ENCODE data around the gene FOXP1.

The FOXP1 gene

DNA sequence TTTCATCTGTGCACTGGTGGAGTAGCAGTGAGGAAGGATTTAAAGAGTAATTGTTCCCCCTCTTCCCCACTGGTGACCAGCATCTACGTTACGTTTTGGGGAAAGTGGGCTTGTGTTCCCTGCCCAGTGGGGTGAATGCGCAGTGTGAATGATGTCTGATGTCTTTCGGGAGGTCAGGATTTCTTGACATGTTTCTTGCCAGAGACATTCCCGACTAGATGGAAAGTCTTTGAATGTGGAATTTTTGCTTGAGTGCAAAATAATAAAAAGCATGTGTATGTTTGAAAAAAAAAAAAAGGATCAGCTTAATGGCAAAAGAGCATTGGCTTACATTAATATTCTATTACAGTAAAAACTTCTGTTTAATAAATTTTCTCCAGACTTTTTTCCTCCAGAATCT lies 632.2 kb downstream of the FOXP1 start:
- in situ Hi-C loops (cut with HindIII; ENCODE audit: low sequenced_read_pairs): no loop called here
- TF ChIP-seq, protein P1, sequence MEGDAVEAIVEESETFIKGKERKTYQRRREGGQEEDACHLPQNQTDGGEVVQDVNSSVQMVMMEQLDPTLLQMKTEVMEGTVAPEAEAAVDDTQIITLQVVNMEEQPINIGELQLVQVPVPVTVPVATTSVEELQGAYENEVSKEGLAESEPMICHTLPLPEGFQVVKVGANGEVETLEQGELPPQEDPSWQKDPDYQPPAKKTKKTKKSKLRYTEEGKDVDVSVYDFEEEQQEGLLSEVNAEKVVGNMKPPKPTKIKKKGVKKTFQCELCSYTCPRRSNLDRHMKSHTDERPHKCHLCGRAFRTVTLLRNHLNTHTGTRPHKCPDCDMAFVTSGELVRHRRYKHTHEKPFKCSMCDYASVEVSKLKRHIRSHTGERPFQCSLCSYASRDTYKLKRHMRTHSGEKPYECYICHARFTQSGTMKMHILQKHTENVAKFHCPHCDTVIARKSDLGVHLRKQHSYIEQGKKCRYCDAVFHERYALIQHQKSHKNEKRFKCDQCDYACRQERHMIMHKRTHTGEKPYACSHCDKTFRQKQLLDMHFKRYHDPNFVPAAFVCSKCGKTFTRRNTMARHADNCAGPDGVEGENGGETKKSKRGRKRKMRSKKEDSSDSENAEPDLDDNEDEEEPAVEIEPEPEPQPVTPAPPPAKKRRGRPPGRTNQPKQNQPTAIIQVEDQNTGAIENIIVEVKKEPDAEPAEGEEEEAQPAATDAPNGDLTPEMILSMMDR (IDR thresholded peaks at IDR 0.05; ENCODE audit: low read depth, low read length): no peak
- no peak for DNase-seq (ENCODE audit: low read depth, low spot score)
- no peak overlapping the region for H3K4me3 ChIP-seq (ENCODE audit: low read depth, low read length)

DNA sequence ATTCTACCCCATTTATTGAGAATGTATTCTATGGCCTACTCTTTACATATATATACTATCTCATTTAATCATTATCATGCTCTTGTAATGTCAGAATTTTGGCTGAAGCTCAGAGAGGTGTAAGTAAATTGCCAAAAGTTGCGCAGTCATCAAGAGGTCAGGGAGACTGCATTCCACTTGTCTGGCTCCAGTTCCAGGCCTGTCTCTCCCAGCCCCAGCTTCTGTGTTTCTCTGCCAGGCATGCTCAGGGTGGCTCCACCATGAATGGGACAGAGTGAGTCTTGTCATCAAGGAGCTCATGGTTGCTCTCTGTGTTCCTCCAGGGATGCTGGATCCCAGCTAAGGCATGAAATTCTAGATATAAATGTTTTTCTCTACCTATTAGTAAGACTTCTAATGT lies 635.9 kb downstream of the FOXP1 start:
- no peak overlapping the region for H3K4me3 ChIP-seq (ENCODE audit: low read depth, low read length)
- TF ChIP-seq, protein P1 (IDR thresholded peaks at IDR 0.05; ENCODE audit: low read depth, low read length): no peak
- DNase-seq (ENCODE audit: low read depth, low spot score): no peak
- in situ Hi-C loops (cut with HindIII; ENCODE audit: low sequenced_read_pairs): no loop called here

- no peak for DNase-seq (ENCODE audit: low read depth, low spot score)
- TF ChIP-seq, protein P1 (IDR thresholded peaks at IDR 0.05; ENCODE audit: low read depth, low read length): no peak
- in situ Hi-C loops (cut with HindIII; ENCODE audit: low sequenced_read_pairs): no loop called here
- no peak overlapping the region for H3K4me3 ChIP-seq (ENCODE audit: low read depth, low read length)
These were observed 639.6 kb downstream of the FOXP1 start for GRCh38 chr3:70943886-70944285.

DNA sequence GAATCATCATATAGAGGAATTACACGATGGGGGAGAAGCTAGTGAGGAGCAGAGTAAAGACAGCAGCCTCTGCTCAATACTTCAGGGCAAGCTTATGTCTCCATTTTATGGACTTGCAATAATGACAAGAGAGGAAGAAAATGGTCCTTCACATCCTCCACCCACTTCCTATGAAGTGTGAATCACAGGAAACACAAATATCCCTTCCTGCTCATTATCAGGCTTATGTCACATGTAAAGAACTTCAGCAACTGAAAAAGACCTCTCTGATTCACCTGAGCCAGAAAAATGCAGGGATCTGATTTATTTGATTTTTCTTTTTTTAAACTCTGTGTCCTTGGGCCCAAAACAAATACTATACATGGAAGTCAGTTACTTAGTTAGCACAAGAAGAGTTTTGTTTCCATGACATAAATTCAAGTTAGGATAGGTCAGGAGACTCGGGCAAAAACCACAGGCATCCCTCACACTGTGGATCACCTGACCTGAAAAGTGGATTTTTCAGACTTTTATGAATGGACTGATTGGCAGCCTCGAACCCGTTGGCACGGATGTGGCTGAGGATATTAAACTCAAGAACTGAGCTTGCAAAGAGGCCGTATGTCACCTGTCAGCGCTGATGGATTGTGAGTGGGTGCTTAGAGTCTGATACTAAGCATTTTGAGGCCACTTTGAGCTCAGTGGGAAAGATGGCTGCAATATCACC lies 650.3 kb downstream of the FOXP1 start:
- no peak for DNase-seq (ENCODE audit: low read depth, low spot score)
- in situ Hi-C loops (cut with HindIII; ENCODE audit: low sequenced_read_pairs): no loop called here
- no peak overlapping the region for H3K4me3 ChIP-seq (ENCODE audit: low read depth, low read length)
- TF ChIP-seq, protein P1 (IDR thresholded peaks at IDR 0.05; ENCODE audit: low read depth, low read length): no peak

DNA sequence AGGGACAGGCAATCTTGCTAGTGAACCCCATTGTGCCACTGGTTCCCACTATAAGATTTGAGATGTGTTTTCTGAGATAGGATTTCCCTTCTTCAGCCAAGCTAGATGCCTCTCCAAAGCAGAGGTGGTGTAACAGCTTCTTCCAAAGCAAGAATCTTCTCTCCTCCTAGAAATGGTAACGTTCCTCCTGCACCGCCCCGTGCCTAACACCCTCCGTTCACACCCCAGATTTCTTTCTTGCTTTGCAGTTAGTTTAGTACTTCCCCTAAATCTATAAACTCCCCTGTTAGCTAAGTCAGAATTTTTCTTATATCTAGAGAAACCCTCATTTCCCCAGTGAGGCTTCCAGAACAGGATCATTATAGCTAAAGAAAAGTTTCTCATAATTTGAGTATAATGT lies 653.5 kb downstream of the FOXP1 start:
- no peak overlapping the region for H3K4me3 ChIP-seq (ENCODE audit: low read depth, low read length)
- in situ Hi-C loops (cut with HindIII; ENCODE audit: low sequenced_read_pairs): no loop called here
- TF ChIP-seq, protein P1 (IDR thresholded peaks at IDR 0.05; ENCODE audit: low read depth, low read length): no peak
- DNase-seq (ENCODE audit: low read depth, low spot score): no peak

DNA sequence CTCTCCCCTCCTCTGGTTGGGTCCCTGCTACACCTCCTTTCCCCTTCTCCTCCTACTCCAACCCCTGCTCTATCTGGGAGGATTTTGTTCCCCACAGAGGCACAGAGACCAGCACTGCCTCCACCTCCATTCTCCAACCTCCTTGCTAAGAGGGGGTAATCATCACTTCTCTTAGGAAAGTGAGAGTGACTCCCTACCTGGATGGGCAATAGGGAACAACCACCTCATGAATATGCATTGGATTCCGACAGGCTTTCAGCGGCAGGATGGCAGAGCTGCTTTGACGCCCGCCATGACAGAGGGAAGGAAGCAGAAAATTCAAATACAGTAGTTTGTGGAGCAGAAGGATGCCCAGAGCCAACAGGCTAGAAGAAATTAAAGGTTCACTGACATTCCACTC lies 656.3 kb downstream of the FOXP1 start:
- in situ Hi-C loops (cut with HindIII; ENCODE audit: low sequenced_read_pairs): no loop called here
- no peak overlapping the region for H3K4me3 ChIP-seq (ENCODE audit: low read depth, low read length)
- TF ChIP-seq, protein P1 (IDR thresholded peaks at IDR 0.05; ENCODE audit: low read depth, low read length): no peak
- no peak for DNase-seq (ENCODE audit: low read depth, low spot score)

Measured in astrocyte of the spinal cord (primary cell).